Frontal cortex (tissue), 4 donors: ENCODE results near the gene TBC1D5. TPM values are rescaled to one million over a fixed set of nuclear protein-coding genes. Genes with fewer than 3 reads are reported as not detected.
"Not testable (repeated sequence)": the region's sequence is repeated elsewhere in the genome, so short reads cannot be mapped to it uniquely, and the experiment has no call there.

Source experiments
- DNase-seq, 2 donors: peaks; one replicate each; pipeline ENCODE4 v3.0.0; 2012; ENCODE audit warnings: low spot score in 2 of 2
- FAIRE-seq: peaks from 2 replicates; lab custom pipeline; 2012; peaks lifted over from hg19 to GRCh38; lab: Jason Lieb, UNC
- total RNA-seq: library from RNA; depleted of rRNA; stranded (reverse); fragments of >200 nt; gene quantifications from one replicate; pipeline ENCODE4 v1.2.3, GENCODE V29; 2014
- donor health status: control.
- donor health status: control.
- donor health status: control.

The TBC1D5 gene
- total RNA-seq, 1 donor from 2014 or later: 77.5 TPM

- no peak for FAIRE-seq
- DNase-seq: no peak
Observed at GRCh38 chr3:17625133-17625532, 117.3 kb downstream of the TBC1D5 start.

- no peak for FAIRE-seq
- DNase-seq: peak in 1 of 2 donors; percentile 3
Observed at GRCh38 chr3:17623464-17623863, 119.0 kb downstream of the TBC1D5 start.

GRCh38 chr3:17619968-17620367 lies 122.5 kb downstream of the TBC1D5 start:
- DNase-seq: no peak
- no peak for FAIRE-seq

GRCh38 chr3:17613017-17613416 lies 129.4 kb downstream of the TBC1D5 start:
- DNase-seq, FAIRE-seq: not testable (repeated sequence)

GRCh38 chr3:17607905-17608304 lies 134.5 kb downstream of the TBC1D5 start:
- FAIRE-seq (no peak), DNase-seq (no peak)

- DNase-seq: no peak
- FAIRE-seq: no peak
Observed at GRCh38 chr3:17605934-17606333, 136.5 kb downstream of the TBC1D5 start.

GRCh38 chr3:17605032-17605431 lies 137.4 kb downstream of the TBC1D5 start:
- FAIRE-seq (no peak), DNase-seq (no peak)

GRCh38 chr3:17602126-17602525 lies 140.3 kb downstream of the TBC1D5 start:
- DNase-seq (no peak), FAIRE-seq (no peak)

- FAIRE-seq: no peak
- no peak for DNase-seq
Observed at GRCh38 chr3:17592956-17593355, 149.5 kb downstream of the TBC1D5 start.

- no peak for FAIRE-seq
- DNase-seq: no peak
Observed at GRCh38 chr3:17590465-17590864, 152.0 kb downstream of the TBC1D5 start.

- DNase-seq: no peak
- no peak for FAIRE-seq
Observed at GRCh38 chr3:17589888-17590287, 152.5 kb downstream of the TBC1D5 start.

GRCh38 chr3:17588422-17588821 lies 154.0 kb downstream of the TBC1D5 start:
- DNase-seq (no peak), FAIRE-seq (no peak)

GRCh38 chr3:17585394-17586325 lies 156.8 kb downstream of the TBC1D5 start:
- FAIRE-seq: no peak
- DNase-seq: no peak

- DNase-seq (no peak), FAIRE-seq (no peak)
Observed at GRCh38 chr3:17584066-17584465, 158.4 kb downstream of the TBC1D5 start.

GRCh38 chr3:17583530-17583929 lies 158.9 kb downstream of the TBC1D5 start:
- no peak for FAIRE-seq
- no peak for DNase-seq

- FAIRE-seq (no peak), DNase-seq (no peak)
Observed at GRCh38 chr3:17581421-17582080, 160.9 kb downstream of the TBC1D5 start.

- FAIRE-seq (no peak), DNase-seq (no peak)
Observed at GRCh38 chr3:17580901-17581300, 161.5 kb downstream of the TBC1D5 start.

GRCh38 chr3:17579289-17580031 lies 163.0 kb downstream of the TBC1D5 start:
- no peak for DNase-seq
- FAIRE-seq: no peak

GRCh38 chr3:17577796-17578520 lies 164.5 kb downstream of the TBC1D5 start:
- FAIRE-seq: no peak
- no peak for DNase-seq

GRCh38 chr3:17573396-17573795 lies 169.0 kb downstream of the TBC1D5 start:
- no peak for FAIRE-seq
- DNase-seq: no peak
